IMR-90 (cell line): ENCODE measurements around the gene GSG1. TPM values are rescaled to one million over a fixed set of nuclear protein-coding genes. Genes with fewer than 3 reads are reported as not detected.
A peak's percentile ranks its signal among the peaks of the same experiment; 100 is the strongest.

Experiments
- ATAC-seq: fragments of 200-7000 bp; cut with Tn5 transposase; 2 replicates; pipeline ENCODE4 v1.9.1; 2020; ENCODE audit warnings: low read depth, mild to moderate bottlenecking, moderate library complexity
- BruUV-seq: library from RNA; stranded (reverse); fragments of 400-500 nt; replicated peaks from 2 replicates; lab custom pipeline; 2021; lab: Mats Ljungman, UMichigan
- CTCF ChIA-PET: fragments of 300-600 bp; formaldehyde crosslinking; extraction: SDS; loops from one replicate; lab custom pipeline; 2021; ENCODE audit warnings: antibody characterized with exemption; lab: Yijun Ruan, JAX
- POLR2A ChIA-PET: fragments of 300-600 bp; sonication (Branson Sonifier 250); formaldehyde crosslinking; loops from one replicate; lab custom pipeline; 2022; ENCODE audit warnings: antibody characterized with exemption; ENCODE audit not compliant: unreplicated experiment; lab: Charles Lee
- DNase-seq: peaks from one replicate; pipeline ENCODE4 v3.0.0; 2013
- H2AFZ ChIP-seq: replicated peaks from 2 replicates; pipeline ENCODE3; 2013; ENCODE audit warnings: low read length, mild to moderate bottlenecking; ENCODE audit not compliant: poor library complexity
- H2AK5ac ChIP-seq: 2 replicates; pipeline ENCODE4 v1.6.1; 2013; ENCODE audit warnings: low read depth, low read length, inconsistent platforms
- H2AK9ac ChIP-seq: replicated peaks from 2 replicates; pipeline ENCODE3; 2013; ENCODE audit warnings: mild to moderate bottlenecking, low read depth, low read length, moderate library complexity; ENCODE audit not compliant: poor library complexity
- H2BK120ac ChIP-seq: 2 replicates; pipeline ENCODE4 v1.6.1; 2013; ENCODE audit warnings: low read depth, low read length, inconsistent platforms
- H2BK15ac ChIP-seq: 3 replicates; pipeline ENCODE4 v1.6.1; 2013; ENCODE audit warnings: low read depth, low read length, inconsistent platforms
- H2BK20ac ChIP-seq: 2 replicates; pipeline ENCODE4 v1.6.1; 2013; ENCODE audit warnings: low read depth, mild to moderate bottlenecking, inconsistent platforms, low read length, moderate library complexity
- H2BK5ac ChIP-seq: 2 replicates; pipeline ENCODE4 v1.6.1; 2013; ENCODE audit warnings: mild to moderate bottlenecking, low read depth, low read length, inconsistent platforms; ENCODE audit not compliant: poor library complexity, severe bottlenecking
- H3K14ac ChIP-seq: replicated peaks from 2 replicates; pipeline ENCODE4 v1.6.1; 2013; ENCODE audit warnings: low read depth, low read length, inconsistent platforms
- H3K18ac ChIP-seq: 2 replicates; pipeline ENCODE4 v1.6.1; 2013; ENCODE audit warnings: low read depth, low read length, control low read depth
- H3K23ac ChIP-seq: 2 replicates; pipeline ENCODE4 v1.6.1; 2013; ENCODE audit warnings: low read depth, low read length, inconsistent platforms
- H3K27ac ChIP-seq: 2 replicates; pipeline ENCODE4 v1.5.1; 2013; ENCODE audit warnings: mild to moderate bottlenecking, control low read depth, low read length; ENCODE audit not compliant: insufficient read depth
- H3K27me3 ChIP-seq: 2 replicates; pipeline ENCODE4 v1.6.1; 2013; ENCODE audit warnings: low read length; ENCODE audit not compliant: control insufficient read depth, insufficient read depth
- H3K36me3 ChIP-seq: 2 replicates; pipeline ENCODE4 v1.6.1; 2013; ENCODE audit warnings: low read length, mixed read lengths; ENCODE audit not compliant: control insufficient read depth, insufficient read depth
- H3K4ac ChIP-seq: 2 replicates; pipeline ENCODE4 v1.6.1; 2013; ENCODE audit warnings: low read depth, low read length, inconsistent platforms
- H3K4me1 ChIP-seq: 2 replicates; pipeline ENCODE4 v1.6.1; 2013; ENCODE audit warnings: low read length, mixed read lengths; ENCODE audit not compliant: control insufficient read depth, insufficient read depth
- H3K4me2 ChIP-seq: 2 replicates; pipeline ENCODE4 v1.6.1; 2013; ENCODE audit warnings: low read depth, mild to moderate bottlenecking, control low read depth, low read length, moderate library complexity
- H3K4me3 ChIP-seq: 2 replicates; pipeline ENCODE4 v1.5.1; 2013; ENCODE audit warnings: low read depth, mild to moderate bottlenecking, control low read depth, low read length, moderate library complexity; ENCODE audit not compliant: insufficient read depth
- H3K56ac ChIP-seq: 2 replicates; pipeline ENCODE4 v1.6.1; 2013; ENCODE audit warnings: low read length, inconsistent platforms; ENCODE audit not compliant: insufficient read depth; ENCODE audit errors: extremely low read depth
- H3K79me1 ChIP-seq, 2 experiments: 2 replicates each; pipeline ENCODE4 v1.6.1; 2013; ENCODE audit warnings: low read length in 2 of 2, inconsistent platforms in 1 of 2, low read depth in 1 of 2
- H3K9ac ChIP-seq: 2 replicates; pipeline ENCODE4 v1.6.1; 2013; ENCODE audit warnings: low read depth, low read length, control low read depth
- H3K9me1 ChIP-seq: 2 replicates; pipeline ENCODE4 v1.6.1; 2013; ENCODE audit warnings: low read length, inconsistent platforms; ENCODE audit not compliant: insufficient read depth
- H3K9me3 ChIP-seq: 2 replicates; pipeline ENCODE4 v1.6.1; 2013; ENCODE audit warnings: low read length; ENCODE audit not compliant: control insufficient read depth, insufficient read depth
- H4K20me1 ChIP-seq: 2 replicates; pipeline ENCODE4 v1.6.1; 2013; ENCODE audit warnings: low read length, inconsistent platforms; ENCODE audit not compliant: insufficient read depth
- H4K5ac ChIP-seq: 2 replicates; pipeline ENCODE4 v1.6.1; 2013; ENCODE audit warnings: mild to moderate bottlenecking, low read depth, low read length, control low read depth
- H4K8ac ChIP-seq, 2 experiments: 2 replicates each; pipeline ENCODE4 v1.6.1; 2013; ENCODE audit warnings: low read depth in 2 of 2, low read length in 2 of 2, control low read depth in 1 of 2, inconsistent platforms in 1 of 2
- H4K91ac ChIP-seq: 2 replicates; pipeline ENCODE4 v1.6.1; 2013; ENCODE audit warnings: low read depth, low read length, inconsistent platforms; ENCODE audit not compliant: insufficient read depth
- BHLHE40 ChIP-seq: fragments of 150-350 bp; IDR thresholded peaks from 2 replicates; pipeline ENCODE4 v1.6.1; 2016; ENCODE audit warnings: mild to moderate bottlenecking, low read depth, low read length
- CEBPB ChIP-seq: IDR thresholded peaks from 2 replicates; pipeline ENCODE4 v1.6.1; 2012; ENCODE audit warnings: low read depth, low read length, improper control_type of control experiment
- MXI1 ChIP-seq: IDR thresholded peaks from 2 replicates; pipeline ENCODE4 v1.6.1; 2012; ENCODE audit warnings: low read depth, mild to moderate bottlenecking, low read length, moderate library complexity, borderline replicate concordance
- NFE2L2 ChIP-seq: fragments of 150-350 bp; IDR thresholded peaks from 2 replicates; pipeline ENCODE4 v1.6.1; 2016; ENCODE audit warnings: low read depth, mild to moderate bottlenecking, low read length
- POLR2A ChIP-seq: IDR thresholded peaks from 2 replicates; pipeline ENCODE4 v1.6.1; 2012; ENCODE audit warnings: mild to moderate bottlenecking, low read depth, low read length
- RAD21 ChIP-seq: IDR thresholded peaks from 2 replicates; pipeline ENCODE4 v1.6.1; 2012; ENCODE audit warnings: low read length, improper control_type of control experiment
- RCOR1 ChIP-seq: IDR thresholded peaks from 2 replicates; pipeline ENCODE4 v1.6.1; 2012; ENCODE audit warnings: mild to moderate bottlenecking, low read length, improper control_type of control experiment; ENCODE audit not compliant: insufficient replicate concordance
- RFX5 ChIP-seq: IDR thresholded peaks from 2 replicates; pipeline ENCODE4 v1.8.0; 2012; ENCODE audit warnings: low read depth, mild to moderate bottlenecking, low read length, moderate library complexity
- SMC3 ChIP-seq: fragments of 150-350 bp; IDR thresholded peaks from 2 replicates; pipeline ENCODE4 v1.6.1; 2016; ENCODE audit warnings: low read depth, mild to moderate bottlenecking, antibody characterized with exemption, low read length, moderate library complexity
- WGBS, 2 experiments: methylation state at CpG; one replicate each; pipeline versions ENCODE4 v1.1.5 to v1.1.7; 2013; ENCODE audit warnings: missing lambda C conversion rate in 2 of 2; ENCODE audit not compliant: insufficient read length in 1 of 2; ENCODE audit errors: extremely low coverage in 2 of 2; 5-methylcytosine and 5-hydroxymethylcytosine counted together
- dilution Hi-C: fragments of 300-500 bp; cut with HindIII; formaldehyde crosslinking; loops from one replicate; pipeline ENCODE4 v1.14.3; 2018; ENCODE audit warnings: low sequenced_read_pairs; ENCODE audit not compliant: unreplicated experiment
- in situ Hi-C: fragments of 300-500 bp; cut with MboI; formaldehyde crosslinking; loops from 3 replicates; pipeline ENCODE4 v1.14.3; 2019; ENCODE audit warnings: low sequenced_read_pairs, inconsistent platforms, mixed read lengths
- intact Hi-C: fragments of 100-400 bp; cut with micrococcal nuclease; formaldehyde crosslinking; loops from 2 replicates; pipeline ENCODE4 v1.10.0; 2022
- polyA plus RNA-seq, 3 experiments: library from polyadenylated mRNA; depleted of rRNA; stranded (reverse); fragments of >200 nt; gene quantifications; 2 replicates each; pipeline ENCODE4 v1.2.3, GENCODE V29; 2012; ENCODE audit warnings: low replicate concordance in 1 of 3
- total RNA-seq: library from RNA; depleted of rRNA; stranded (reverse); fragments of >200 nt; gene quantifications from 2 replicates; pipeline ENCODE4 v1.2.3, GENCODE V29; 2012
- TF ChIP-seq, protein P1 (sequence below): fragments of 150-350 bp; IDR thresholded peaks from 2 replicates; pipeline ENCODE4 v1.6.1; 2017; ENCODE audit warnings: mild to moderate bottlenecking, antibody characterized with exemption, low read length, low read depth
- TF ChIP-seq, protein P2 (sequence below): fragments of 150-350 bp; IDR thresholded peaks from 2 replicates; pipeline ENCODE4 v1.6.1; 2016; ENCODE audit warnings: low read depth, mild to moderate bottlenecking, low read length, moderate library complexity, borderline replicate concordance

The GSG1 gene
- total and polyA plus RNA-seq, 2 of the 4 experiments (the other 2 are of a cell fraction), result 1.8 to 2.9 TPM

DNA sequence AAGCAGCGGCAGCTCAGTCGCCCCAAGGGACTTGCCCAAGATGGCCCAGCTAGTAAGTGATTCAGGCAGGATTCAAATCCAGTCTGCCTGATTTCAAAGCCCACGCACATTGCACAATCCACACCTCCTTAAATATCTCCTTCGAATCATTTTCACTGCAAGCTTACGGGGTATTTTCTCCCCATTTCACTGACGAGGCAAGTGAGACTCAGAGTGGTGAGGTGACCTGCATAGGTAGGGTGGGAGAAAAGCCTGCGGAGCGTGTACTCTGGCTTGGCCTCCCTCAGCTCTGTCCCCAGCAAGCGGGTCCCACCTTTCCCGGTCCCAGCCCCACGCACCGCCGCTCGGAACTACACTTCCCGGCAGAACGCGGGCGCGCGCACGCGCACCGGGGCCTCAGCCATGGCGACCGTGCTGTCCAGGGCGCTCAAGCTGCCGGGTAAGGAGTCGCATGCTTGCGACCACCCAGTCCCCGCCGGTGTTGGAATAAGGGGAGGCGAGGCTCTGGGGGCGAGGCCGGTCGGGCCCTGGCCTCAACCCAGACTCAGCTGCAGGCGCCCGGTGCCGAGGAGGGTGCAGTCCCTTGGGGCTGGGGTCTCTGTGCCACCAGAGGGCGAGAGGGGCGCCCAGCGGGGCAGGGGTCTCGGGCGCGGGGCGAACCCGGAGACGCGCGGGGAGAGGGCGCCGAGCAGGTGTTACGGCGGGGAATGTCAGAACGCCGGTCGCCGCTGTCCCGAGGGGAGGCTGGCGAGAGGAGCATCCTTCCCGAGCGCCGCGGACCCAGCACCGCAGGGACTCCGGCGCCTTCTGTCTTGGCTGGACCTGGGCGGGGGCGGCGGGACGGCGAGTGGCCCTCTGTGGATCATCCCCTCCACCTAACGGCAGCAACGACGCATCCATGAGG, 59.2 kb downstream of the GSG1 start, which contains the start of gene FAM234B:
FAM234B (plus strand) TSS at position 380 of the 904 bp plus-strand sequence; CDS start at position 403, 23 bp downstream.
- peak within 1 kb of the TSS; percentile 100 for H3K4me2 ChIP-seq
- ATAC-seq, result peak; percentile 99
- H3K23ac ChIP-seq, result peak within 1 kb of the TSS; percentile 44
- H3K79me1 ChIP-seq, result peaks cover 6 to 7% of the 10 kb centered on the region in 2 experiments; a peak in 2 of 4 replicates
- DNase-seq, result peak; percentile 62
- H2AK5ac ChIP-seq, result no peak within 1 kb of the TSS
- H3K4me1 ChIP-seq, result no peaks in the 10 kb centered on the region
- peak within 1 kb of the TSS; percentile 50 for H3K27ac ChIP-seq
- 0 out of 2 replicates have a peak within 1 kb of the TSS, but pooled peaks have one; percentile 13 for H3K56ac ChIP-seq
- no TSS peak for BruUV-seq
- H3K18ac ChIP-seq, result peak within 1 kb of the TSS; percentile 84
- H4K5ac ChIP-seq, result peak within 1 kb of the TSS; percentile 88; the same call in 1 of the 2 replicates
- H3K9ac ChIP-seq, result peak within 1 kb of the TSS; percentile 82
- TF ChIP-seq SMC3 (no peak), RCOR1 (peak; percentile 40), BHLHE40 (no peak), NFE2L2 (no peak), RFX5 (no peak), RAD21 (no peak), POLR2A (no peak), CEBPB (peak; percentile 94), MXI1 (peak; percentile 30; the same call in 1 of the 2 replicates)
- TF ChIP-seq, protein P1, sequence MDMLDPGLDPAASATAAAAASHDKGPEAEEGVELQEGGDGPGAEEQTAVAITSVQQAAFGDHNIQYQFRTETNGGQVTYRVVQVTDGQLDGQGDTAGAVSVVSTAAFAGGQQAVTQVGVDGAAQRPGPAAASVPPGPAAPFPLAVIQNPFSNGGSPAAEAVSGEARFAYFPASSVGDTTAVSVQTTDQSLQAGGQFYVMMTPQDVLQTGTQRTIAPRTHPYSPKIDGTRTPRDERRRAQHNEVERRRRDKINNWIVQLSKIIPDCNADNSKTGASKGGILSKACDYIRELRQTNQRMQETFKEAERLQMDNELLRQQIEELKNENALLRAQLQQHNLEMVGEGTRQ, result no peak
- TF ChIP-seq, protein P2, sequence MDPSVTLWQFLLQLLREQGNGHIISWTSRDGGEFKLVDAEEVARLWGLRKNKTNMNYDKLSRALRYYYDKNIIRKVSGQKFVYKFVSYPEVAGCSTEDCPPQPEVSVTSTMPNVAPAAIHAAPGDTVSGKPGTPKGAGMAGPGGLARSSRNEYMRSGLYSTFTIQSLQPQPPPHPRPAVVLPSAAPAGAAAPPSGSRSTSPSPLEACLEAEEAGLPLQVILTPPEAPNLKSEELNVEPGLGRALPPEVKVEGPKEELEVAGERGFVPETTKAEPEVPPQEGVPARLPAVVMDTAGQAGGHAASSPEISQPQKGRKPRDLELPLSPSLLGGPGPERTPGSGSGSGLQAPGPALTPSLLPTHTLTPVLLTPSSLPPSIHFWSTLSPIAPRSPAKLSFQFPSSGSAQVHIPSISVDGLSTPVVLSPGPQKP, result no peak
- H2AFZ ChIP-seq, result peak within 1 kb of the TSS; percentile 95
- ChIA-PET POLR2A (interaction anchor here (0.5 to 0.6 kb wide), 4 partner anchors 18 to 152 kb away, joined by 3 to 5 read pairs (median 4); partner anchors contain the start of gene EMP1), CTCF (interaction anchor here (0.6 to 1.3 kb wide), 4 partner anchors 10 to 168 kb away, joined by 3 to 11 read pairs (median 3); no protein-coding TSS in a partner anchor)
- no peaks in the 10 kb centered on the region for H3K9me3 ChIP-seq
- WGBS, 2 experiments, result 0% methylated on average over 34 of the region's 74 CpGs; no CpG with 5 or more reads in 1 of the 2 experiments
- H2BK120ac ChIP-seq, result peak within 1 kb of the TSS; percentile 66
- no peaks in the 10 kb centered on the region for H3K27me3 ChIP-seq
- H4K91ac ChIP-seq, result peak within 1 kb of the TSS; percentile 58; the same call in 1 of the 2 replicates
- dilution Hi-C loops (no loop called here), intact Hi-C loops (loop anchor here (5.0 kb wide), 1 partner anchor 48 kb away; no protein-coding TSS in a partner anchor), in situ Hi-C loops (loop anchor here (25.0 kb wide), 1 partner anchor 493 kb away; no protein-coding TSS in a partner anchor)
- peak within 1 kb of the TSS; percentile 36 for H3K4ac ChIP-seq
- peak within 1 kb of the TSS; percentile 11 to 95 for H4K8ac ChIP-seq
- peak within 1 kb of the TSS; percentile 28; the same call in 1 of the 2 replicates for H3K14ac ChIP-seq
- peak within 1 kb of the TSS; percentile 40; the same call in 1 of the 2 replicates for H2BK20ac ChIP-seq
- H3K36me3 ChIP-seq, result no peaks in the 10 kb centered on the region
- H3K4me3 ChIP-seq, result peak within 1 kb of the TSS; percentile 95
- peak within 1 kb of the TSS; percentile 72 for H2BK5ac ChIP-seq
- H4K20me1 ChIP-seq, result no peaks in the 10 kb centered on the region
- no peaks in the 10 kb centered on the region for H3K9me1 ChIP-seq
- peak within 1 kb of the TSS; percentile 53; the same call in 1 of the 3 replicates for H2BK15ac ChIP-seq
- H2AK9ac ChIP-seq, result peak within 1 kb of the TSS; percentile 69
